ENCODE results near the gene MAP3K1.

DNA sequence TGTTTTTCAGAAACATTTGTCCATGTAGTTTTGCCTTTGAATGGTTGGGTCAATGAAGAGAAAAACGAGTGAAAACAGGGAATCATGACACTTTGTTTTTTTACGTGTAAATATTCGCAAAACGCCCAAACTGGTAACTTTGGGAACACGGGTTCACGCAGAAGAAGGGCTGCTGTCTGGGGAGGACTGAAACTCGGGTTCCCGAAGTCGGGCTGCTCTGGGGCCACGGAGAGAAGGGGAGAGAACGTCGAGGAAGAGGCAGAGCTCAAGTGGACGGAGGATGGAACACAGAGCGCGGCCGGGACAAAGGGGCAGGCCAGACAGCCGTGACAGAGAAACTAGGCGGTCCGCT lies 93.6 kb downstream of the MAP3K1 start:
- no peak for TF ChIP-seq CTCF (IDR thresholded peaks at IDR 0.05)
- no peak for TF ChIP-seq POLR2A (IDR thresholded peaks at IDR 0.05)
